ENCODE data around the gene SSC4D. TPM values are rescaled to one million over a fixed set of nuclear protein-coding genes. Genes with fewer than 3 reads are reported as not detected.
A peak's percentile ranks its signal among the peaks of the same experiment; 100 is the strongest.
"Not testable (repeated sequence)": the region's sequence is repeated elsewhere in the genome, so short reads cannot be mapped to it uniquely, and the experiment has no call there.

Gene SSC4D
- total RNA-seq, 1 experiment from 2014 or later, result 0.58 TPM

GRCh38 chr7:76425156-76425555 lies 15.7 kb upstream of the SSC4D start:
- intact Hi-C loops (cut with micrococcal nuclease), result no loop called here
- CTCF ChIA-PET, result interaction anchor here (0.6 to 0.7 kb wide), 3 partner anchors 35 to 974 kb away, joined by 3 read pairs; no protein-coding TSS in a partner anchor
- Mint-ChIP-seq H3K27me3 (ENCODE audit: insufficient read depth, unreplicated experiment) (no peaks in the 10 kb centered on the region), H3K4me1 (ENCODE audit: insufficient read depth, unreplicated experiment) (peaks cover 21% of the 10 kb centered on the region), H3K9me3 (ENCODE audit: unreplicated experiment) (no peaks in the 10 kb centered on the region), H3K36me3 (ENCODE audit: insufficient read depth, unreplicated experiment) (no peaks in the 10 kb centered on the region), H3K27ac (ENCODE audit: low read depth, unreplicated experiment) (peak overlapping the region; percentile 86), H3K4me3 (ENCODE audit: unreplicated experiment) (no peak overlapping the region)
- TF ChIP-seq CTCF (IDR thresholded peaks at IDR 0.05; ENCODE audit: unreplicated experiment), result no peak
- no TSS peak for BruUV-seq (replicated peaks)
- POLR2A ChIA-PET, result interaction anchor here (1.1 to 3.3 kb wide), 3 partner anchors 31 to 124 kb away, joined by 5 to 27 read pairs (median 17); partner anchors contain the start of gene YWHAG
- DNase-seq (ENCODE audit: unreplicated experiment), result no peak

- BruUV-seq (replicated peaks), result no TSS peak
- Mint-ChIP-seq H3K36me3 (ENCODE audit: insufficient read depth, unreplicated experiment) (no peaks in the 10 kb centered on the region), H3K27me3 (ENCODE audit: insufficient read depth, unreplicated experiment) (no peaks in the 10 kb centered on the region), H3K4me3 (ENCODE audit: unreplicated experiment) (peak within 1 kb of the TSS; percentile 1), H3K9me3 (ENCODE audit: unreplicated experiment) (no peaks in the 10 kb centered on the region), H3K4me1 (ENCODE audit: insufficient read depth, unreplicated experiment) (peaks cover 21% of the 10 kb centered on the region), H3K27ac (ENCODE audit: low read depth, unreplicated experiment) (peak within 1 kb of the TSS; percentile 86)
- no peak for TF ChIP-seq CTCF (IDR thresholded peaks at IDR 0.05; ENCODE audit: unreplicated experiment)
- CTCF ChIA-PET, result interaction anchor here (0.6 to 1.6 kb wide), 7 partner anchors 36 to 975 kb away, joined by 3 read pairs; no protein-coding TSS in a partner anchor
- DNase-seq (ENCODE audit: unreplicated experiment), result no peak
- POLR2A ChIA-PET, result interaction anchor here (1.0 to 3.3 kb wide), 6 partner anchors 31 to 124 kb away, joined by 4 to 27 read pairs (median 5); partner anchors contain the start of gene YWHAG
- intact Hi-C loops (cut with micrococcal nuclease), result no loop called here
Measured at GRCh38 chr7:76424413-76425111, 15.1 kb upstream of the SSC4D start, which contains the start of gene ZP3. ZP3 (plus strand) TSS chr7:76424950; CDS start chr7:76424965, 15 bp downstream.

- ChIA-PET CTCF (interaction anchor here (0.7 to 1.6 kb wide), 6 partner anchors 29 to 222 kb away, joined by 3 read pairs; partner anchors contain the start of gene YWHAG), POLR2A (interaction anchor here (0.6 to 3.3 kb wide), 10 partner anchors 30 to 122 kb away, joined by 3 to 27 read pairs (median 4); partner anchors contain the start of genes HSPB1 and YWHAG)
- Mint-ChIP-seq H3K4me1 (ENCODE audit: insufficient read depth, unreplicated experiment) (peaks cover 21% of the 10 kb centered on the region), H3K4me3 (ENCODE audit: unreplicated experiment) (peak overlapping the region; percentile 1), H3K27ac (ENCODE audit: low read depth, unreplicated experiment) (peak overlapping the region; percentile 86), H3K27me3 (ENCODE audit: insufficient read depth, unreplicated experiment) (no peaks in the 10 kb centered on the region), H3K9me3 (ENCODE audit: unreplicated experiment) (no peaks in the 10 kb centered on the region), H3K36me3 (ENCODE audit: insufficient read depth, unreplicated experiment) (no peaks in the 10 kb centered on the region)
- TF ChIP-seq CTCF (IDR thresholded peaks at IDR 0.05; ENCODE audit: unreplicated experiment), result no peak
- TSS peak; percentile 59 for BruUV-seq (replicated peaks)
- no peak for DNase-seq (ENCODE audit: unreplicated experiment)
- intact Hi-C loops (cut with micrococcal nuclease), result no loop called here
Measured at GRCh38 chr7:76423666-76424412, 14.3 kb upstream of the SSC4D start.

- not testable (repeated sequence) for BruUV-seq (replicated peaks); H3K4me3 Mint-ChIP-seq (ENCODE audit: unreplicated experiment); H3K27me3 Mint-ChIP-seq (ENCODE audit: insufficient read depth, unreplicated experiment); H3K36me3 Mint-ChIP-seq (ENCODE audit: insufficient read depth, unreplicated experiment); H3K9me3 Mint-ChIP-seq (ENCODE audit: unreplicated experiment)
- POLR2A ChIA-PET, result interaction anchor here (0.6 to 2.3 kb wide), 6 partner anchors 12 to 127 kb away, joined by 3 to 15 read pairs (median 6); partner anchors contain the start of gene YWHAG
- peak; percentile 95 for DNase-seq (ENCODE audit: unreplicated experiment)
- H3K27ac Mint-ChIP-seq (ENCODE audit: low read depth, unreplicated experiment), result peak overlapping the region; percentile 88
- intact Hi-C loops (cut with micrococcal nuclease), result loop anchor here (1.0 kb wide), 1 partner anchor 62 kb away; no protein-coding TSS in a partner anchor
- CTCF ChIA-PET, result interaction anchor here (0.6 to 1.5 kb wide), 3 partner anchors 62 to 143 kb away, joined by 3 to 4 read pairs (median 3); no protein-coding TSS in a partner anchor
- H3K4me1 Mint-ChIP-seq (ENCODE audit: insufficient read depth, unreplicated experiment), result peaks cover 21% of the 10 kb centered on the region
Measured at GRCh38 chr7:76421097-76421496, 11.6 kb upstream of the SSC4D start.

- DNase-seq (ENCODE audit: unreplicated experiment); H3K36me3 Mint-ChIP-seq (ENCODE audit: insufficient read depth, unreplicated experiment); POLR2A ChIA-PET; H3K4me1 Mint-ChIP-seq (ENCODE audit: insufficient read depth, unreplicated experiment); H3K27me3 Mint-ChIP-seq (ENCODE audit: insufficient read depth, unreplicated experiment); BruUV-seq (replicated peaks); H3K9me3 Mint-ChIP-seq (ENCODE audit: unreplicated experiment); intact Hi-C loops (cut with micrococcal nuclease); CTCF ChIA-PET; H3K4me3 Mint-ChIP-seq (ENCODE audit: unreplicated experiment): not testable (repeated sequence)
- peak overlapping the region; percentile 35 for H3K27ac Mint-ChIP-seq (ENCODE audit: low read depth, unreplicated experiment)
Measured at GRCh38 chr7:76417654-76418310, 8.3 kb upstream of the SSC4D start.

Measured in MCF 10A (cell line).